MG63 (cell line): ENCODE results near the gene EHMT1. TPM values are rescaled to one million over a fixed set of nuclear protein-coding genes. Genes with fewer than 3 reads are reported as not detected.

Source experiments
- DNase-seq: peaks from one replicate; pipeline ENCODE4 v3.0.0-alpha.2; 2020
- H3K27me3 ChIP-seq: fragments of 250-450 bp; sonication (Bioruptor Pico); 2 replicates; pipeline ENCODE4 v1.5.1; 2020; ENCODE audit warnings: mild to moderate bottlenecking, moderate library complexity
- H3K36me3 ChIP-seq: fragments of 250-450 bp; sonication (Bioruptor Pico); 2 replicates; pipeline ENCODE4 v1.5.1; 2020; ENCODE audit warnings: mild to moderate bottlenecking, moderate library complexity
- H3K4me3 ChIP-seq: fragments of 250-450 bp; sonication (Bioruptor Pico); 2 replicates; pipeline ENCODE4 v1.5.1; 2020; ENCODE audit warnings: mild to moderate bottlenecking, moderate library complexity
- H3K9me3 ChIP-seq: fragments of 250-450 bp; sonication (Bioruptor Pico); 2 replicates; pipeline ENCODE4 v1.5.1; 2020; ENCODE audit warnings: mild to moderate bottlenecking, moderate library complexity
- total RNA-seq: library from RNA; depleted of rRNA; stranded (reverse); fragments of >200 nt; shearing (Covaris generic); gene quantifications from 2 replicates; pipeline ENCODE4 v1.2.3, GENCODE V29; 2014; ENCODE audit warnings: low replicate concordance

The EHMT1 gene
- total RNA-seq, 1 experiment from 2014 or later = 64.5 TPM

- no peaks in the 10 kb centered on the region for H3K27me3 ChIP-seq
- H3K9me3 ChIP-seq = peaks cover 2% of the 10 kb centered on the region; the same call in 1 of the 2 replicates
- H3K36me3 ChIP-seq = peaks cover 37% of the 10 kb centered on the region
- H3K4me3 ChIP-seq = no peak overlapping the region
- no peak for DNase-seq
Observed at GRCh38 chr9:137758067-137758466, 139.3 kb downstream of the EHMT1 start.

GRCh38 chr9:137759117-137759516 is 140.3 kb downstream of the EHMT1 start:
- Histone ChIP-seq H3K36me3 (peaks cover 36% of the 10 kb centered on the region), H3K27me3 (no peaks in the 10 kb centered on the region), H3K4me3 (no peak overlapping the region), H3K9me3 (peaks cover 2% of the 10 kb centered on the region; the same call in 1 of the 2 replicates)
- DNase-seq = no peak

DNA sequence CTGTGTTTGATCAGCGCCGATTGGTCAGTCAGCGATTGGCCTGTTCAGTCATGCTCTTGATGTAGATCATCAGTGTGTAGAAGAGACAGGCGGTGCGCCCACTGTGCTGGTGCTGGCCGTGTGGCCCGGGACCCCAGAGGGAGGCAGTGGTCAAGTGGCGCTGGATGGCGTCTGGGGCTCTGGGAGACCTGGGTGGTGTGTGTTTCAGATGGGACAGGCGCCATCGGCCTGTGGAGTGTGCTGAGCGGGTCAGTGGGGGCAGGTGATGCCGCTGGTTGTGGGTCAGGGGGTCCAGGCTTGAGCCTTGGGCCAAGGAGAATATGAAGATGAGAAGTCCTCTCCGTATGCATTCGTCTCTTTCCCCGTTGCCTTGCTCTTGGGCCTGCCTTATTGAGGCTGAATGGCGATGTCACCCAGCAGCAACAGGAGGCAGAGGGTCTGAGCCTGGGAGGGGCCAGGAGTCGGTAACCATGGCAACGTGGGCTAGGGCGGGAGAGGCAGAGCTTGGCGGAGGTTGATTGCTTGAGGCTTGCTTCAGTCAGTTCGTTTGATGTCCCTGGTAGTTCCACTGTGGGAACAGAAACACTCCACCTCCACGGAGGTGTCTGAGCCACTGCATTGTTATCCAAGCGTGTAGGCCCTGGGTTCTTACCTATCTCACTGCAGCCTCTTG is 141.0 kb downstream of the EHMT1 start:
- H3K36me3 ChIP-seq = peaks cover 33% of the 10 kb centered on the region
- H3K27me3 ChIP-seq = no peaks in the 10 kb centered on the region
- no peak for DNase-seq

GRCh38 chr9:137760426-137760825 is 141.6 kb downstream of the EHMT1 start:
- Histone ChIP-seq H3K4me3 (no peak overlapping the region), H3K27me3 (no peaks in the 10 kb centered on the region), H3K9me3 (no peaks in the 10 kb centered on the region), H3K36me3 (peaks cover 26% of the 10 kb centered on the region)
- DNase-seq = peak; percentile 52

More for the DNA sequence above, 141.0 kb downstream of the EHMT1 start:
- Histone ChIP-seq H3K9me3 (peaks cover 2% of the 10 kb centered on the region; the same call in 1 of the 2 replicates), H3K4me3 (no peak overlapping the region)

DNA sequence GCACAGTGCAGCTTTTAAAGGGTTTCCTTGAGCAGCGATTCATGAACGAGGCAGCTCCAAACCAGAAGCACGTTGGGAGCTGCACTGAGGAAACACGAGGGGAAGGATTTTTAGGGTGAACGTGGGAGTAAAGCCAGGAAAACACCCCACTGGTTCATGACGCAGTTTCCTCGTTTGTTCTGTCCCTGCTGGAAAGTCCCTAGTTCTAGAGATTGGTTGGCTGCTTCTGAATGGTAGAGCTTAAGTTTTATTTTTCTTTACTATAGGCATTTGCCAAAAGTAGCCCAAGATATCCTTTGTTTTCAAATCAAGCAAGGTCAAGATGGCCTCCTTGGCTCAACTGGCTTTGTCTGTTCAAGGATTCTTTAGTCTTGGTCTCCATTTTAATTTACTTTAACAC is 142.2 kb downstream of the EHMT1 start:
- no peak for DNase-seq
- H3K36me3 ChIP-seq = peaks cover 25% of the 10 kb centered on the region
- no peak overlapping the region for H3K4me3 ChIP-seq
- H3K27me3 ChIP-seq = no peaks in the 10 kb centered on the region
- H3K9me3 ChIP-seq = no peaks in the 10 kb centered on the region

- Histone ChIP-seq H3K36me3 (peaks cover 25% of the 10 kb centered on the region), H3K27me3 (no peaks in the 10 kb centered on the region), H3K9me3 (no peaks in the 10 kb centered on the region), H3K4me3 (no peak overlapping the region)
- no peak for DNase-seq
Observed at GRCh38 chr9:137761793-137762192, 143.0 kb downstream of the EHMT1 start.

DNA sequence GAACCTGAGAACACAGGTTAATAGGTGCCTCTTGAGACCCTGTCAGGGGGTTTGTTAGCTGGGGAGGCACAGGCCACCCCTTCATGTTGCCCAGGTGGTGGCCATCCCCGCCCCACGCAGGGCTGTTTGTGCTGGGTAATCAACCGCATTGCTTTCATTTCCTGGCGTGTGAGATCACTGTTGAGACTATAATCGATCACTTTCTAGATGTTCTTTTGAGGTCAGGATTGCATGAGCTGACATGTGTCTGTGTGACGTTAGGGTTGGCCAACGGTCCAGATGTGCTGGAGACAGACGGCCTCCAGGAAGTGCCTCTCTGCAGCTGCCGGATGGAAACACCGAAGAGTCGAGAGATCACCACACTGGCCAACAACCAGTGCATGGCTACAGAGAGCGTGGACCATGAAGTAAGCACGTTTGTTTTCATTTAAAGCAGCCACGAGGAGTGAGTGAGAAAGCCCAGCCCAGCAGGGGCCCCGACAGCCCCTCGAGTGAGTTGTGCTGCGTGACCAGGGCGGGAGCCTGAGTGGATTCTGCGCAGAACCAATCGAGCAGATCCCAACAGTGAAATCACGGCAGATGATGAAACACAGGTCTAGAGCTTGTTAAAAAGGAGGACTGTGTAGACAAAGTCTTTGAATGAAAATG is 143.7 kb downstream of the EHMT1 start:
- Histone ChIP-seq H3K27me3 (no peaks in the 10 kb centered on the region), H3K36me3 (peaks cover 25% of the 10 kb centered on the region), H3K4me3 (no peak overlapping the region), H3K9me3 (no peaks in the 10 kb centered on the region)
- no peak for DNase-seq

GRCh38 chr9:137763271-137763955 is 144.6 kb downstream of the EHMT1 start:
- Histone ChIP-seq H3K9me3 (no peaks in the 10 kb centered on the region), H3K27me3 (no peaks in the 10 kb centered on the region), H3K36me3 (peaks cover 22% of the 10 kb centered on the region), H3K4me3 (no peak overlapping the region)
- no peak for DNase-seq

DNA sequence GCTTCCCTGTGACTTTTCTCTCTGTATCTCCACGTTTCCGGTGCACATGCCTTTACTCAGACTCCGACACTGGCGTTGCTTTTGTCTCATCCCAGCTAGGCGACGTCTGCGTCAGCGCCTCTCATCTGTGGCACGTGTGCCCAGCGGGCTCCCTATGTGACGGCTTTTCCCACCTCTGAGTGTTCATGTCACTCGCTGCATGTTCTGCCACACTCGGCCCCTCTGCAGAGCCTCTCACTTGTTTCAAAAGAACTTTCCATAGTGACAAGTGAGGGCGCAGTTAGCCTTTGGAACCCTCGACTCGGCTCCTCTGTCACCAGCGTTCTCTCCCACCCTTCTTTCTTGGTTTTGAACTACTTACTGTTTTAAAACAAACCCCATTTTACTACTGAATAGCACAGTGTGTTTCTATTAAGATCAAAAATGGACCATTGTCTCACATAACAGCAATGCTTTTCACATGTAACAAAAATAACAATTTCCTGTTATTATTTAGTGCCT is 145.4 kb downstream of the EHMT1 start:
- Histone ChIP-seq H3K36me3 (peaks cover 20% of the 10 kb centered on the region), H3K27me3 (no peaks in the 10 kb centered on the region), H3K4me3 (no peak overlapping the region), H3K9me3 (no peaks in the 10 kb centered on the region)
- no peak for DNase-seq

GRCh38 chr9:137764981-137765380 is 146.2 kb downstream of the EHMT1 start:
- DNase-seq = no peak
- H3K27me3 ChIP-seq = no peaks in the 10 kb centered on the region

GRCh38 chr9:137765536-137765935 is 146.7 kb downstream of the EHMT1 start:
- Histone ChIP-seq H3K27me3 (no peaks in the 10 kb centered on the region), H3K9me3 (no peaks in the 10 kb centered on the region), H3K36me3 (peaks cover 20% of the 10 kb centered on the region), H3K4me3 (no peak overlapping the region)
- no peak for DNase-seq

More at GRCh38 chr9:137764981-137765380, 146.2 kb downstream of the EHMT1 start:
- no peaks in the 10 kb centered on the region for H3K9me3 ChIP-seq
- H3K4me3 ChIP-seq = no peak overlapping the region
- H3K36me3 ChIP-seq = peaks cover 20% of the 10 kb centered on the region

- peaks cover 10% of the 10 kb centered on the region for H3K36me3 ChIP-seq
- H3K27me3 ChIP-seq = no peaks in the 10 kb centered on the region
- DNase-seq = no peak
- no peak overlapping the region for H3K4me3 ChIP-seq
- no peaks in the 10 kb centered on the region for H3K9me3 ChIP-seq
Observed at GRCh38 chr9:137771580-137771979, 152.8 kb downstream of the EHMT1 start.

DNA sequence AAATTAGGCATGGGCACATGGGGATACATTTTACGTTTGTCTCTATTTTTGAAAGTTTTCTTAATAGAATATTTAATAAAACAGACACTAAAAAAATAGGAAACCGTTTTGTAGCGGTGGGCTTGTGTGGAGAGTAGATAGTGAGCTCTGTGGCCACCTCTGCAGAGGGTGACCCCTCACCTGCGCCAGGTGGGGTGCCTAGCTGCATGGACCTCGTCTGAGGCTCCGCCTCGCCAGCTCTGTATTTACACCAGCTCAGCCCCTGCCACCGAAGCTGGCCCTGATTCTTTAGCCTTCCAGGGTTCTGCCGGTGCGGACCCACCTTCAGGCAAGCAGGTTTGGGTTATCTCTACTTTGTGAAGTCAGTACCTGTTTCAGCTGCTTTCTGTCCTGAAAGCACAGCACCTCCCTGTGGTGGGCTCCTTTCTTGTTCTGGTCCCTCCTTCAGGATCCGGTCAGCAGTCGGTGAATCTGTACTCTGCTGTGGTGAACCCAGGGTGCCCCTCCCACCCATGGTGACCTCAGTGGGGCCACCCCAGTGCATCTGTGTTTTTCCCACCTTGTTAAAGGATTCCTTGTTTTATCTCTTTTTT is 153.6 kb downstream of the EHMT1 start:
- H3K27me3 ChIP-seq = no peaks in the 10 kb centered on the region
- DNase-seq = no peak
- H3K36me3 ChIP-seq = peaks cover 14% of the 10 kb centered on the region
- no peaks in the 10 kb centered on the region for H3K9me3 ChIP-seq
- no peak overlapping the region for H3K4me3 ChIP-seq

DNA sequence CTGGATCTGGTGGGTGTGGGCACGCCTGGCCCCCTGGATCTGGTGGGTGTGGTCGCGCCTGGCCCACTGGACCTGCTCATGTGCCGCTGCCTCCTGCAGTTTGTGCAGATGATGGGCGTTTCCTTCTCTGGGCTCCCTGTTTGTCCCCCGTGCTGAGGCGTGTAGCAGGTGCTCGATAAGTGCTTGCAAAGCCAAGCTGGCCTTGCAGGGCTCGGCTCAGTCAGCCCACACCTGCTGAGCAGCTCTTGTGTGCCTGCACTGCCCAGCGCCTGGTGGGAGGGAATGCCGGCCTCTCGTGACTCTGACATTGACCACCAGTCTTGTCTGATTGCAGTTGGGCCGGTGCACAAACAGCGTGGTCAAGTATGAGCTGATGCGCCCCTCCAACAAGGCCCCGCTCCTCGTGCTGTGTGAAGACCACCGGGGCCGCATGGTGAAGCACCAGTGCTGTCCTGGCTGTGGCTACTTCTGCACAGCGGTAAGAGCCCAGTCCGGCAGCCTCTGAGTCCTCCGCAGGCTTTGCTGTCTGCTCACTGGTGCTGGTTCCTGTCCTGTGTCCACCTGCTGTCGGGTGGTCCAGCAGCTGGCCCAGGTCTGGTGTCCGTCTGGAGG is 156.1 kb downstream of the EHMT1 start:
- Histone ChIP-seq H3K36me3 (peaks cover 16% of the 10 kb centered on the region), H3K27me3 (no peaks in the 10 kb centered on the region), H3K9me3 (no peaks in the 10 kb centered on the region), H3K4me3 (no peak overlapping the region)
- no peak for DNase-seq

- DNase-seq = no peak
- H3K4me3 ChIP-seq = no peak overlapping the region
- H3K27me3 ChIP-seq = no peaks in the 10 kb centered on the region
- no peaks in the 10 kb centered on the region for H3K9me3 ChIP-seq
- H3K36me3 ChIP-seq = peaks cover 16% of the 10 kb centered on the region
Observed at GRCh38 chr9:137776306-137776995, 157.6 kb downstream of the EHMT1 start.

DNA sequence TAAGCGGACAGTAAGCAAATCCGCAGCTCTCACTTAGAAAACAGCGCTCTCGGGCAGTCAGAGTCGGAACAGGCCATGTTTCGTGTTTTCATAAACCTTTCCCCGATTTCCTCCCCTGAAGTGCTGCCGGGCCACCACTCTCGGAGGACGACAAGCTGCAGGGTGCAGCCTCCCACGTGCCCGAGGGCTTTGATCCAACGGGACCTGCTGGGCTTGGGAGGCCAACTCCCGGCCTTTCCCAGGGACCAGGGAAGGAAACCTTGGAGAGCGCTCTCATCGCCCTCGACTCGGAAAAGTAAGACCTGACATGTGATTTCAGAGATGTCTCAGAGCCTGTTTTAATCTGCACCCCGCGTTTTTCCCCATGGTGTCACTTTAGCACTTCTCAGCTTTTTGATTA is 159.0 kb downstream of the EHMT1 start:
- H3K4me3 ChIP-seq = no peak overlapping the region
- peaks cover 16% of the 10 kb centered on the region for H3K36me3 ChIP-seq
- no peaks in the 10 kb centered on the region for H3K27me3 ChIP-seq
- H3K9me3 ChIP-seq = no peaks in the 10 kb centered on the region
- DNase-seq = no peak
